Colonic mucosa (tissue), 4 donors: ENCODE data around the gene RAVER2. TPM values are rescaled to one million over a fixed set of nuclear protein-coding genes. Genes with fewer than 3 reads are reported as not detected.
A peak's percentile ranks its signal among the peaks of the same experiment; 100 is the strongest.

Experiments used
- DNase-seq: peaks from one replicate; pipeline ENCODE4 v3.0.0-alpha.2; 2020
- H3K27ac ChIP-seq: fragments of 200-600 bp; one replicate; pipeline ENCODE4 v1.8.0; 2021
- H3K27me3 ChIP-seq: fragments of 200-600 bp; one replicate; pipeline ENCODE4 v1.8.0; 2021
- H3K36me3 ChIP-seq: fragments of 200-600 bp; one replicate; pipeline ENCODE4 v1.8.0; 2021
- H3K4me1 ChIP-seq: fragments of 200-600 bp; one replicate; pipeline ENCODE4 v1.8.0; 2021; ENCODE audit warnings: mild to moderate bottlenecking
- H3K4me3 ChIP-seq: fragments of 200-600 bp; one replicate; pipeline ENCODE4 v1.8.0; 2021
- H3K9ac ChIP-seq, 2 donors: one replicate each; pipeline ENCODE4 v1.7.0; 2013; ENCODE audit warnings: control low read depth in 2 of 2, low read depth in 2 of 2, low read length in 2 of 2
- H3K9me3 ChIP-seq: fragments of 200-600 bp; one replicate; pipeline ENCODE4 v1.8.0; 2021
- intact Hi-C: fragments of 100-400 bp; cut with DNase I; formaldehyde crosslinking; loops from one replicate; pipeline ENCODE4 v1.14.1; 2022
- total RNA-seq, 2 donors: library from RNA; stranded (reverse); fragmentation: NEBNext Ultra II Directional in 1 of 2; extraction: Animal tissue kit (Norgen Biotek cat#: 25700) in 1 of 2; gene quantifications; one replicate each; pipeline ENCODE4 v1.2.1, GENCODE V29; 2021
- TF ChIP-seq, protein P1 (sequence below): fragments of 200-600 bp; IDR thresholded peaks from one replicate; pipeline ENCODE4 v1.8.0; 2022; ENCODE audit warnings: antibody characterized with exemption, mild to moderate bottlenecking
- donor health status: healthy.
- donor health status: DM: no; HTN: no; CAD: no.
- donor health status: DM: no; HTN: no; CAD: no.

RAVER2 gene
- total RNA-seq, 2 donors from 2014 or later: 43.0 to 58.6 TPM

GRCh38 chr1:64856553-64856952, 111.7 kb downstream of the RAVER2 start:
- no peak overlapping the region for H3K4me3 ChIP-seq
- no peak overlapping the region for H3K27ac ChIP-seq
- intact Hi-C loops: no loop called here

GRCh38 chr1:64857347-64857746, 112.5 kb downstream of the RAVER2 start:
- Histone ChIP-seq H3K36me3 (peaks cover 15% of the 10 kb centered on the region), H3K27me3 (no peaks in the 10 kb centered on the region), H3K4me1 (no peaks in the 10 kb centered on the region), H3K4me3 (no peak overlapping the region), H3K27ac (no peak overlapping the region), H3K9me3 (no peaks in the 10 kb centered on the region), H3K9ac (no peak overlapping the region)
- intact Hi-C loops: no loop called here
- TF ChIP-seq, protein P1, sequence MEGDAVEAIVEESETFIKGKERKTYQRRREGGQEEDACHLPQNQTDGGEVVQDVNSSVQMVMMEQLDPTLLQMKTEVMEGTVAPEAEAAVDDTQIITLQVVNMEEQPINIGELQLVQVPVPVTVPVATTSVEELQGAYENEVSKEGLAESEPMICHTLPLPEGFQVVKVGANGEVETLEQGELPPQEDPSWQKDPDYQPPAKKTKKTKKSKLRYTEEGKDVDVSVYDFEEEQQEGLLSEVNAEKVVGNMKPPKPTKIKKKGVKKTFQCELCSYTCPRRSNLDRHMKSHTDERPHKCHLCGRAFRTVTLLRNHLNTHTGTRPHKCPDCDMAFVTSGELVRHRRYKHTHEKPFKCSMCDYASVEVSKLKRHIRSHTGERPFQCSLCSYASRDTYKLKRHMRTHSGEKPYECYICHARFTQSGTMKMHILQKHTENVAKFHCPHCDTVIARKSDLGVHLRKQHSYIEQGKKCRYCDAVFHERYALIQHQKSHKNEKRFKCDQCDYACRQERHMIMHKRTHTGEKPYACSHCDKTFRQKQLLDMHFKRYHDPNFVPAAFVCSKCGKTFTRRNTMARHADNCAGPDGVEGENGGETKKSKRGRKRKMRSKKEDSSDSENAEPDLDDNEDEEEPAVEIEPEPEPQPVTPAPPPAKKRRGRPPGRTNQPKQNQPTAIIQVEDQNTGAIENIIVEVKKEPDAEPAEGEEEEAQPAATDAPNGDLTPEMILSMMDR: no peak
- no peak for DNase-seq

More at GRCh38 chr1:64856553-64856952, 111.7 kb downstream of the RAVER2 start:
- Histone ChIP-seq H3K9ac (no peak overlapping the region), H3K4me1 (no peaks in the 10 kb centered on the region), H3K27me3 (no peaks in the 10 kb centered on the region), H3K36me3 (peaks cover 15% of the 10 kb centered on the region), H3K9me3 (no peaks in the 10 kb centered on the region)
- TF ChIP-seq, protein P1: no peak
- DNase-seq: peak; percentile 23

GRCh38 chr1:64861611-64862010, 116.7 kb downstream of the RAVER2 start:
- H3K27ac ChIP-seq: no peak overlapping the region
- no peak for DNase-seq
- TF ChIP-seq, protein P1: no peak
- H3K4me1 ChIP-seq: no peaks in the 10 kb centered on the region
- intact Hi-C loops: no loop called here
- H3K4me3 ChIP-seq: no peak overlapping the region
- H3K36me3 ChIP-seq: peaks cover 15% of the 10 kb centered on the region
- H3K9me3 ChIP-seq: no peaks in the 10 kb centered on the region
- no peaks in the 10 kb centered on the region for H3K27me3 ChIP-seq
- no peak overlapping the region for H3K9ac ChIP-seq

- Histone ChIP-seq H3K4me3 (no peak overlapping the region), H3K27ac (peak overlapping the region; percentile 49), H3K9ac (no peak overlapping the region), H3K9me3 (no peaks in the 10 kb centered on the region), H3K4me1 (no peaks in the 10 kb centered on the region), H3K27me3 (no peaks in the 10 kb centered on the region), H3K36me3 (peaks cover 9% of the 10 kb centered on the region)
- intact Hi-C loops: no loop called here
- TF ChIP-seq, protein P1: no peak
- peak; percentile 55 for DNase-seq
Measured at GRCh38 chr1:64864018-64864940, 119.4 kb downstream of the RAVER2 start.

- H3K27ac ChIP-seq: no peak overlapping the region
- intact Hi-C loops: no loop called here
- TF ChIP-seq, protein P1: no peak
- H3K9me3 ChIP-seq: no peaks in the 10 kb centered on the region
- H3K4me1 ChIP-seq: no peaks in the 10 kb centered on the region
- H3K9ac ChIP-seq: no peak overlapping the region
- no peaks in the 10 kb centered on the region for H3K27me3 ChIP-seq
- peaks cover 4% of the 10 kb centered on the region for H3K36me3 ChIP-seq
- DNase-seq: no peak
- H3K4me3 ChIP-seq: no peak overlapping the region
Measured at GRCh38 chr1:64865105-64865757, 120.4 kb downstream of the RAVER2 start.
